ENCODE measurements around the gene RAB6A. TPM values are rescaled to one million over a fixed set of nuclear protein-coding genes. Genes with fewer than 3 reads are reported as not detected.
"Not testable (repeated sequence)": the region's sequence is repeated elsewhere in the genome, so short reads cannot be mapped to it uniquely, and the experiment has no call there.

Gene RAB6A
- total RNA-seq, 1 donor from 2014 or later: 168 TPM

DNA sequence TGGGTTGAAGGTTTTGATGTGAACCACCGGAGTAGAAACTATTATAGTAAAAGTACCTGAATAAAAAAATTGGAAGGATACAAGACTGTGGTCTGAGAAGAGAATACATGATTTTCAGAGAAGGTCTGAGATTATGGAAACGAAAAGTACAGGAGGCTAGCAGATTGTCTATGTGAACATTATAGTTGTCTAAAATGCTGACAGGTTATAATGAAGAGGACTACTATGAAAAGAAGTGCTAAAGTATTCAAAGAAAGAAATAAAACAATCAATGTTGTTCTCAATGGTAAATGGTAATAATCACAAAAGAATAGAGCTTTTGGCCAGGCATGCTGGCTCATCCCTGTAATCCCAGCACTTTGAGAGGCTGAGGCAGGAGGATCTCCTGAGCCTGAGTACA, 34.0 kb downstream of the RAB6A start:
- no peak for DNase-seq (ENCODE audit: low spot score)

DNA sequence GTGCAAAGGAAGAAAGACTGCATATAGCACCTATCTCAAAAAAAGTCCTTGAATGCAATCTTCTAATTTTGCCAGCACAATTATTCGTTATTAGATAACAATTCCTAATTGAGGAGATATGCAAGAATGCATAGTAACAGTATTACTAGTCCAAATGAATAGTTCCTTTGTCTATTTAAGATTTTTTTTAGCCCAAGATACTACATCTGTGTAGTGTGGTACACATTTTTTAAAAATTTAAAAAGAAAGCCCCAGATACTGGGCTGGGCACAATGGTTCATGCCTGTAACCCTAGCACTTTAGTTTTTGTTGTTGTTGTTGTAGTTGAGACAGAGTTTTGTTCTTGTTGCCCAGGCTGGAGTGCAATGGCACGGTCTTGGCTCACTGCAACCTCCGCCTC, 43.7 kb downstream of the RAB6A start:
- no peak for DNase-seq (ENCODE audit: low spot score)

DNA sequence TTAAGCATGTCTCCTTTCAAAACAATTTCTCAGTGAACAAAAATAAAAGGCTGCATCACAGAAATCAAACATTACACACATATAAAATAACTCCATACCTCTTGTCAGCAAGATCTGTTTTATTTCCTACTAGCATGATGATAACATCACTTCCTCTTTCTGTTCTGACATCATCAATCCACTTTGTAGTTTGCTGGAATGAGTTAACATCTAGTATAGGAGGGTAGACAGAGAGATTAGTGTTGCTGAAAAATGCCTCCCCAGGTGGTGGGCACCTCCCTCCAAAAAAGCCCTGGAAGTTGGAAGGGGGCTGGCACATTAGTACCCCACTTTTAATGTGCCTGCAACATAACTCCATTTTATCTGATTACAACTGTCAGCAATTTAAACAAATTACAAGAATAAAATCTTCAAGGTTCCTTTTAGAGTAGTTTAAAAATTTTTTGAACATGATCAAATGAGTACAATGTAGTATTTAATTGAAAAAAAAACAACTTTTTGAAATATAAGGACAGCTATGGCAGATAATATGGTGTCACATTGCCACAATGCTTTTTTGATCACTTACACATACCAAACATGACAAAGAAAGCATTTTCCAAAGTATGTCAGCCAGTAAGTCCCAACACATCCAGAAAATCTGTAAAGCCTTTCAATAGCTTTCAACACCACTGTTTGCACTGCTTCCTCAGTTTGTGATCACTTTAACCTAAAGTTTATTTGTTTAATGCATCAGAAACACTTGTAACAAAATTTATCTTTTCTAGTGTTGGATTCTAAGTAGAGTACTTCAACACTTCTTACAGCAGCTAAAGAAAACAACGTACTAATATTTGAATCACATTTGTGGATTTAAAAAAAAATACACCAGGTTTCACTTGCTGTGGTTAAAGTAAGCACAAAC, 44.5 kb downstream of the RAB6A start:
- DNase-seq (ENCODE audit: low spot score): no peak

DNA sequence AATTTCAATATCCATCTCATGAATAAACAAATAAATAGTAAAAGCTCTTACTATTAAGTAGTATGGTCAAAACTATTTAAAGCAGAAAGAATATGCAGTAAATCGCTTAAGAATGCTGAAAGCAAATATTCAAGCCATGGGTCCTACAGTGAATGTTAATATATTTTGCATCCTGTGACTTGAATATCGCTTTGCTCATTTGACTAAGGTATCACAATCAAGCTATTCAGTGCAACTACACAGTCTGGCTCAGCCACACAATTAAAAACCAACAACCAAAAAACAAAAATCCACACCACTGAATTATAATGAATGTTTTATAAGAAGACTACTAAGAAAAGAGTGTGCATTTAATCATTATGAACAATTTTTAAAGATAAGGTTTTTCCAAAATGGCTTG, 45.3 kb downstream of the RAB6A start:
- no peak for DNase-seq (ENCODE audit: low spot score)

DNA sequence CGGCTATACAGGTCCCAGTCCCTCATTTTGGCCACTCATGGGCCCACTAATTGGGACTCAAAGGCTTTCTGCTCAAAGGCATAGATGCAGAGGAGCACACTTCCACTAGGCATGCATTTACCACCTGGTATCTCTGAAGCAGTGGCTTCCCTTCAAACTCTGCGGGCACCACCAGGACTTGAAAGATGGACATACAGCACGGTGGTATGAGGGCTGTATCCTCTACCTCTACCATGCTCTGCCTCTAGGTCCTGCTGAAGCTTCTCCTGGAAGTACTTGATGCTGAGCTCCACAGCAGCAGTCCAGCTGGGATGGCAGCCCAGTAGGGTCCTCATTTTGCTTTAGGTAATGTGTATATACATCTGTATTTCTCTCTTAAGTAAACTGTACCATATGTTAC, 49.9 kb downstream of the RAB6A start:
- no peak for DNase-seq (ENCODE audit: low spot score)

DNA sequence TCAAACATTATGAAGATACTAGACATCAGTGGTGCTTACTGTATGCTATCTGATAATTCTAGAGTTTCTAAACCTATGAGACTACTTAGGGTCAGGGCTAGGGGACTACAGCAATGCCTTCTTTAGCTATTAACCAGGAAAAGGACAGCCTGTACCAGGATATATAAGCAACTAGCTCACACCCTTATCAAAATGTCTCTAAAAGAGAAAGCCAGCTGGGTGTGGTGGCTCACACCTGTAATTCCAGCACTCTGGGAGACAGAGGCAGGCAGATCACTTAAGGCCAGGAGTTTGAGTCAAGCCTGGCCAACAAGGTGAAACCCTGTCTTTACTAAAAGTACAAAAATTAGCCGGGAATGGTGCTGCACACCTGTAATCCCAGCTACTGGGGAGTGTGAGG, 55.8 kb downstream of the RAB6A start:
- no peak for DNase-seq (ENCODE audit: low spot score)

DNA sequence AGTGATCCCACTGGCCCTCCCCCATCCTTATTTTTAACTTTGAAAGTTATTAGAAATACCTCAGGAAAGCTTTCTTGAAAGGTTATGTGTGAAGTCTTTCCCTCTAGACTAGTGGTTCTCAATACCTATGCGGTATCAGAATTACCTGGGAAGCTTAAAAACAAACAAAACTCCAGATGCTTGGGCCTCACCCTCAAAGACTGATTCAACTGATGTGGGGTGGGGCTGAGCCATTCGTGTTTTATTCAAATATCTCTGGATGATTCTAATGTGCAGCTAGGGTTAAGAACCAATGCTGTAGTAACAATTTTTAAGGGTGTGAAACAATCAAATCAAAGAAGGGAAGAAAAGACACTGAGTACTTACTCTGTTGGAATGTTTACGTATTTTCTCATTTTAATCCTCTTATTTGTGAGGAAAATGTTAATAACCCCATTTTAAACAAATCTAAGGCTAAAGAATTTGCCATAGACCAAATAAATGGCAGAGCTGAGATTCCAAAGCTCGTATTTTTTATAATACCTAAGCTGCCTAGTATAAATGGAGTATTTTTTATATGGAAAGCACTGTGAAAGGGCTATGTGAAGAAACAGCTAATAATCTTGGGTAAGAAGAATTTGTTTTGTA, 66.9 kb downstream of the RAB6A start:
- no peak for DNase-seq (ENCODE audit: low spot score)

DNA sequence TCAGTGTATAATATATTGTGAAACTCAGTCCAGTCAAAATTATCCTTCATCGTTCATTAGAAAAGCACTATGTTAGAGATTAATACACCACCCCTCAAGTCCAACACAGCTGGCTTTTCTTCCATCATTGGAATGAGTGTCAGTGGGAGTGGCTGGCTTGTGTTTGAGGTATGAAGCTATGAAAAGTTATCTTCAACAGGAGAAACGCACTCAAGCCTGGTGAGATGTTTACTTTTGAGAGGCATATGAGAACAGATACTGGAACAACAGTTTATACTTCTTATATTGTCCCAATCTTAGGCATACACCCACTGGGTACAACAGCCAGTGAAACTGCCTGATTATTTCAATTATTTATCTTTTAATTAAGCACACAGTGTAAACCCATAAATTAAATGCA, 80.2 kb downstream of the RAB6A start:
- no peak for DNase-seq (ENCODE audit: low spot score)

DNA sequence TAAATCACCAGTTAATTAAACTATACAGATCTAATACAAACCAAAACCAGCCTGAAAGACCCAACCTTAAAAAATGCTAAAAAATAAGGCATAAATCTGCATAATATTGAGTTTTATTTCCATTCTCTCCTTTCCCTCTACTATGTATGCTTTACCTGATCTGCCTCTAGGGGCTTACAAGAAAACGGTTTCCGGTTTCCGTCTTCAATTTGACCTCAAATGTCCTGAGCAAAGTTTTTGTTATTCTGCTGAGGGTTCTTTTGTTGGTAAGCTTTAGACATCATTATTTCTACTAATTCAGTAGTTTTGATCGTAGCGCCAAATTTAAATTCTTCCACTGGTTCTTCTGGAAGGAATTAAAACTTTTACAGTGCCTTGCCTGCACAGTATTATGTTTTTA, 84.3 kb downstream of the RAB6A start:
- not testable (repeated sequence) for DNase-seq (ENCODE audit: low spot score)

DNA sequence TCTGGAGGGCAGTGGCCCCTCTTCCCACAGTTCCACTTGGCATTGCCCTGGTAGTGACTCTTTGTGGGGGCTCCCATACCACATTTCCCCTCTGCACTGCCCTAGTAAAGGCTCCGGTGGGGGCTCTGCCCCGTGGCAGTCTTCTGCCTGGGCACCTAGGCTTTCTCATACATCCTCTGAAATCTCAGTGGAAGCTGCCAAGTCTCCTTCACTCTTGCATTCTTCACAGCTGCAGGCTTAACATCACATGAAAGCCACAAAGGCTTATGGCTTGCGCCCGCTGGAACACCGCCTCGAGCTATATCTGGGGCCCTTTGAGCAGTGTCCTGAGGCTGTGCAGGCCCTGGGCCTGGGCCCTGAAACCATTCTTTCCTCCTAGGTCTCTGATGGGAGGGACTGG, 89.2 kb downstream of the RAB6A start:
- no peak for DNase-seq (ENCODE audit: low spot score)

DNA sequence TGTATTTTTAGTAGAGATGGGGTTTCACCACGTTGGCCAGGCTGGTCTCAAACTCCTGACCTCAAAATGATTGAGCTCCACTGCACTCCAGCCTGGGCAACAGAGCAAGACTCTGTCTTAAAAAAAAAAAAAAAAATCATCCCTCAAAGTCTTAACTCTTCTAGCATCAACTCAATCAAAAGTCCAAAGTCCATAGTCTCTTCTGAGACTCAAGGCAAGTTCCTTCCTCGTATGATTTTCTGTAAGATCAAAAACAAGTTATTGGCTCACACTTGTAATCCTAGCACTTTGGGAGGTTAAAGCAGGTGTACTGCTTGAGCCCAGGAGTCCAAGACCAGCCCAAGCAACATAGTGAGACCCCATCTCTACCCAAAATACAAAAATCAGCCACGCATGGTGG, 90.1 kb downstream of the RAB6A start:
- no peak for DNase-seq (ENCODE audit: low spot score)

DNA sequence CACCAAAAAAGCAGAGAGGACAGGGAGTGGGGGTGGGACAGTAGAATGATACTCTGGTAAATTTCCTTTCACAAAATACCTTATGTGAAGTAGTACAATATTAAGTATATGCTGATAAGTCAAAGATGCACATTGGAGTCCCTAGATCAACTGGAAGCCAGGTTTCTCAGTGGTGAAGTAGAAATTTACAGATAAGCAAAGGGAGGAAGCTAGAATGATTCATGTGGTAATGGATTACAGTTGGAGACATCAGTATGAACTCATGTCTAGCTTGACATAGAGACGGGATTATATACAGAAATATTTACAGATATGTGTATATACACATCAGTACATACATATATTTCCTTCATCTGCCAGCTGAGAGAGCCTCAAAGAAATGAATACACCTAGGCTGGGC, 93.0 kb downstream of the RAB6A start:
- DNase-seq (ENCODE audit: low spot score): no peak

DNA sequence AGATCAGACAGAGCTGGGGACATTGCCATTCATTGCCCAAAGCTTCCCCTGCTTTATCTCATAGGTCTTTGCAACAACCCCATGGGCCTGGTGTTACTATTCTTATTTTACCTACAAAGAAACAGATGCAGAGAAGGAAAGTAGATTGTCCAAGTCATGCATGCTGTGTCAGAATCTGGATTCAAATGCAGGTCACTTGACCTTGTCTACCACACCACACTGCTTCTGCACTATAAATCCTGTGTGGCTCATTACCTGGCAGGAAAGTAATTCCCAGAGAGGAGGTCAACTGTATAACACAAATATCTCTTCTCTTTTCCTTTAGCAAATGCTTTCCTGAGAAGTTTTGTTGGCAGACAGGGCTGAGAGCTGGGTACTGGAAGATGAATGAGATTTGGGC, 96.0 kb downstream of the RAB6A start:
- no peak for DNase-seq (ENCODE audit: low spot score)

DNA sequence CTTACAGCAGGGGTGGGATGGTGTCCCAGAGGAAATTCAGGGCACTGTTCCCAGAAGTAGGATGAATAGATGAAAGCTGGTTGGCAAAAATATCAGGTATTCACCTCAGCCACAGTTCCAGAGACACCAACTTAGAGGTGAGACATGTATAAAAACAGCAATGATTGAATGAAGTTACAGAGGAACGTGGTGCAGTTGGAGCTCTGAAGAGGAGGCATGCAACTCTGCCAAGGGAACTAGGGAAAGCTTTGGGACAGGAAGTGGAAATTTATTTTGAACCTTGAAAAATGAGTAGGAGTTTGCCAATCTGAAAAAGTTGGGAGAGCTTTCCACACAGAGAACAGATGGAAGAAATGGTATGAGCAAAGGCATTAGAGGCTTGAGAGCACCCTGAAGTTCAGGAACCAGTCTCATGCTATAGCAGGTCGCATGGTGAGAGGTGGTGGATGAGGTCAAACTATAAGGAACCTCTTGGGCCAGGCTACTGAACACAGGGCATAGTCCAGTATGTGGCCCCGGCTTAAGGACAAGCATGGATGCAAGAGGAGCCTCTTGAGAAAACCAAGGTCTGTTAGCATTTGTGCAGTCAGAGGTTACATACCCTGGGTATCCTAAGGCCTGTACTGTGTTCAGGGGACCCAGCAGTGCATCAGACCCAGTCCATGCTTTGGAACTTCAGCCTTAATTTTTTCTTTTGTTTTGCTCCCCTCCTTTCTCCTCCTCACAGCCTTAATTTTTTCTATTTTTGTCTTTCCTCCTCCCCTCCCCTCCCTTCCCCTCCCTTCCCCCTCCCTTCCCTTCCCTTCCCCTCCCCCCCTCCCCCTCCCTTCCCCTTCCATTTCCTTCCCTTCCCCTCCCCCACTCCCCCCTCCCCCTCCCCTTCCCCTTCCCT, 97.0 kb downstream of the RAB6A start:
- DNase-seq (ENCODE audit: low spot score): no peak

DNA sequence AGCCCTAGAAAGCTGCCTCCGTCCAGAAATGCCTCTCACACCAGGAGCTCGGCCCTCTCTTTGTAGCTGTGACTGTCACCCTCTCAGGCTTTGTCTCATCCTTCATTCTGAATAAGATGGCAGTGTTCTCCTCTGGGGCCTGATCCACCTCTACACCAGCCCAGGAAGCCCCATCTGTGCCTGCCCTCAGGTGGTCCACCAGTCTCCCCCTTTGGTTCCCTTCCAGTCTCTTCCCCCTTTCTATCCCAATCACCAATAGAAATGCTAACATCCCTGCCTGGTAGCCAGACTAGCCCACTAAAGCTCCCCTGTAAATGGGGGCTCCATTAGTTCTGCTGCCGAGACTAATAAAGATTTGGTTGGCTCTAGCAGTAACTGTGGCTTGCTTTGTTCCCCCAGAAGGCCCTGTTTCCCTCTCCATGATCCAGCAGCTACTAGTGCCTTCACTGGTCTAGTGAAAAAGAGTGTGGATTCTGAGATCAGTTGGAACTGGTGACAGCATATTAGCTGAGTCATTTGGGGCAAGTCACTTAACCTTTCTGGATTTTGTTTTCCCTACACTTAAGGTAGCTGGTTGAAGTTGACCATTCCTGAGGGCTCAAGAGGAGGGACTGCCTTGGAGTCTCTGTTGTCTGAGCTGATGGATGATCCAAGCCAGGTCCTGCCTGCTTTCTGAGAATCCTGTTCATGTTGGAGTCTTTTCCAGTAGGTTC, 98.3 kb downstream of the RAB6A start:
- DNase-seq (ENCODE audit: low spot score): no peak

DNA sequence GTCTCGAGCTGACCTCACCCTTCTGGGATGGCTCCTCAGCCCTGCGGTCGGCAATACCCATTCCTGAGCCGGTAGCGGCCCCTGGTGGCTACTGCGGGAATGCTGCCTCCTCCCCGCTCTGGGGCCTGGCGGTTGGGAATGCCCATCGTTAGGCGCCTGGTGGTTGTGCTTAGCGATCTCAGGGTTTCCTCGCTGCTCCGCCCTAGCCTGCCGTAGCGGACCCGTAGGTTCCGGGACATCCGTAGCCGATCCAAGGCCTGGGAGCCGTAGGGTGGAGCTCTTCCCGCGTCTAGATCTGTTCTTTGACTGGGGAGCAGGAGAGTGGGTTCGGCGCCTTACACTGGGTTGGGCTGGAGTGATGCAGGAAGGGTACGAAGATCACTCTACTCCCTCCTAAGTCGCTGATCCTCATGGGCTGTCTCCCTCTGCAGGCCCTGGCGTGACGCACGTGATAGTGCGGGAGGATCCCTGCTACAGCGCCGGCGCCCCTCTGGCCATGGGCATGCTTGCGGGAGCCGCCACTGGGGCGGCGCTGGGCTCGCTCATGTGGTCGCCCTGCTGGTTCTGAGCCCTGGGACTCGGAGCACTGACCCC, 99.7 kb downstream of the RAB6A start:
- DNase-seq (ENCODE audit: low spot score): peak; percentile 90

DNA sequence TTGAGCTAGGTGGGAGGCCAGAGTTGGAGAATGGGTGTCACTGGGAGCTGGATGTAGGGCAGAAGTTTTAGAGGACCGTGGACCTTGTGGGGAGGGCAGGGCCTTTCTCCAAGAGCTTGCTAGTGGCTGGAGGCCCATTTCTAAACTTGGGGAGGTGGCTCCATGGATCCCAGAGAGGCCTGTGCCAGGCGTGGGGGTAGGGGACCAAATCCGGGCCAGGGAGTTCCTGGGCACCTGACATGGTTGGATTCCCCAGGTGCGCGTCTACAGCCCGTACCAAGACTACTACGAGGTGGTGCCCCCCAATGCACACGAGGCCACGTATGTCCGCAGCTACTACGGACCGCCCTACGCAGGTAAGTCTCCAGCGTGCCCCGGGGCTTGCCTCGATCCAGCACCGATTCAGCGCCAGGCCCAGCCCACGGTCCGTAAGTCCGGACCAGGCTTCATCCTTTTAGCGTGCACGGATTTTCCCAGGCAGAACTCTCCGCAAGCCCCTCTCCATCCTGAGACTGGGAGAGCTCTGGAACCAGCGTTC, 100.3 kb downstream of the RAB6A start:
- DNase-seq (ENCODE audit: low spot score): no peak

DNA sequence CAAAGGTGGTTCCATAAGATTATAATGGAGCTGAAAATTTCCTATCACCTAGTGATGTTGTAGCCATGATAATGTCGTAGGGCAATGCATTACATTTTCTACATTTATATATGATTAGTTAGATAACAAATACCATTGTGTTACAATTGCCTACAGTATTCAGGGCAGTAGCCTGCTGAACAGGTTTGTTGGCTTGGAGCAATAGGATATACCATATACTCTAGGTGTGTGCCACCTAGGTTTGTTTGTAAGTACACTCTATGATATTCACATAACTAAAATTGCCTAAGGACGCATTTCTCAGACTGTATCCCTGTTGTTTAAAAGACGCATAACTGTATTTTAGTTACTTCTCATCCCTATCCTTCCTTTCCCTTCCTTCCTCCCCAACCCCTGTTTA, 100.9 kb downstream of the RAB6A start:
- no peak for DNase-seq (ENCODE audit: low spot score)

DNA sequence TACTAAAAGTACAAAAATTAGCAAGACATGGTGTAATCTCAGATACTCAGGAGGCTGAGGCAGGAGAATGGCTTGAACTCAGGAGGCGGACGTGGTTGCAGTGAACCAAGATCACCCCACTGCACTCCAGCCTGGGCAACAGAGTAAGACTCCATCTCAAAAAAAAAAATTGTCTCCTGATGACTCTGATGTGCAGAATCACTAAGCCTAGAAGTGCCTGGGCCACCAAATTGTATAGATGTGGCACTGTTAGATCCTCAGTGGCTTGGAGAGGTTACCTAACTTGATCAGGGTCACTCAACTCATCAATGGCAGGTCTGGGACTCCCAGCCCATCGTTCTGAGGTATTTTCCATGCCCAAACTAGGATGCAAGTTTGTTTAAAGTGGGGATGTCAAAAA, 103.9 kb downstream of the RAB6A start:
- DNase-seq (ENCODE audit: low spot score): no peak

DNA sequence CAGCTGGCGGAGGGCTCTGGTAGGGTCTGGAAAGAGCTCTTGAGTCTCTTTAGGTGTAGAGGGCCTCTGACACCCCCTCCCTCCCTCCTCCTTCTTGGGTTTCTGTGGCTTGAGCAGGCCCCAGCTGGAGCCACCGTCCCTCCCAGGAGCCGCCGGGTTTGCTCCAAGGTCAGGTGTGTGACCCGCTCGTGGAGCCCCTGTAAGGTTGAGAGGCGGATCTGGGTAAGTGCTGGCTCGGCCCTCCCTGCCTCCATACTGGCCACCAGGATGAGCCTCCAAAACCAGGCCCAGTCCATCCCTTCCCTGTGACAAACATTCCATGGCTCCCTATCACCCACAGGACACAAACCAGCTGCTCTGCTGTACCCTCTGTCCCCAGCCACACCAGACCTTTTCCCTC, 105.2 kb downstream of the RAB6A start:
- DNase-seq (ENCODE audit: low spot score): no peak

DNA sequence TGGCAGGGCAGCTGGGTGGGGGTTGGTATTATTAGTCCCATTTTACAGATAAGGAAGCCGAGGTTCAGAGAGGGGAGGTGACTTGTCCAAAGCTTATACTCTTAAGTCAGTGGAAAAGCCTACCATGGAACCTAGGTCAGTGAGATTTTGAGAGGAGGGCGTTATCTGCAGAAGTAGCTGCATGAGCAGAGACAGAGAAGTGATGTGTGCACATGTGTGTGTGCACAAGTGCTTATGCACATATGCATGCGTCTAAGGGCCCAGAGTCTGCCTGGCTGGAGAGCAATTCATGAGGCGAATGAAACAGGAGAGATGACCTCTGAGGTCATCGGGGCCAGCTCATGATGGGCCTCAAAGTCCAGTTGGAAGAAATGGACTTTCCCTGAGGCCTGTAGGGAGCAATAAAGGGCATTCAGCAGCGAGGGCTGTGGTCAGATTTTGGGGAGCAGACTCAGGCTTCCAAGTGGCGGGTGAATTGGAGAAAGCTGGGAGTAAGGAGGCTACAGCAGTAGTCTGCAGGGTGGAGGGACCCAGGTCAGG, 106.3 kb downstream of the RAB6A start:
- DNase-seq (ENCODE audit: low spot score): no peak
